Articular chondrocyte of knee joint (primary cell): Measurements from ENCODE around the gene LIMS4. TPM values are rescaled to one million over a fixed set of nuclear protein-coding genes. Genes with fewer than 3 reads are reported as not detected.

Experiments
- small RNA-seq: library from RNA; depleted of rRNA; stranded (forward); fragments of <200 nt; gene quantifications from one replicate; pipeline ENCODE3, GENCODE V24; 2012
- total RNA-seq: library from RNA; depleted of rRNA; stranded (reverse); fragments of >200 nt; gene quantifications from 2 replicates; pipeline ENCODE4 v1.2.3, GENCODE V29; 2012

Gene LIMS4, protein sequence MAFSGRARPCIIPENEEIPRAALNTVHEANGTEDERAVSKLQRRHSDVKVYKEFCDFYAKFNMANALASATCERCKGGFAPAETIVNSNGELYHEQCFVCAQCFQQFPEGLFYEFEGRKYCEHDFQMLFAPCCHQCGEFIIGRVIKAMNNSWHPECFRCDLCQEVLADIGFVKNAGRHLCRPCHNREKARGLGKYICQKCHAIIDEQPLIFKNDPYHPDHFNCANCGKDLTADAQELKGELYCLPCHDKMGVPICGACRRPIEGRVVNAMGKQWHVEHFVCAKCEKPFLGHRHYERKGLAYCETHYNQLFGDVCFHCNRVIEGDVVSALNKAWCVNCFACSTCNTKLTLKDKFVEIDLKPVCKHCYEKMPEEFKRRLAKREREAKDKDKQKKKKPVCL
- 0.76 TPM in 1 of 2 replicates, not detected in the other for total RNA-seq

DNA sequence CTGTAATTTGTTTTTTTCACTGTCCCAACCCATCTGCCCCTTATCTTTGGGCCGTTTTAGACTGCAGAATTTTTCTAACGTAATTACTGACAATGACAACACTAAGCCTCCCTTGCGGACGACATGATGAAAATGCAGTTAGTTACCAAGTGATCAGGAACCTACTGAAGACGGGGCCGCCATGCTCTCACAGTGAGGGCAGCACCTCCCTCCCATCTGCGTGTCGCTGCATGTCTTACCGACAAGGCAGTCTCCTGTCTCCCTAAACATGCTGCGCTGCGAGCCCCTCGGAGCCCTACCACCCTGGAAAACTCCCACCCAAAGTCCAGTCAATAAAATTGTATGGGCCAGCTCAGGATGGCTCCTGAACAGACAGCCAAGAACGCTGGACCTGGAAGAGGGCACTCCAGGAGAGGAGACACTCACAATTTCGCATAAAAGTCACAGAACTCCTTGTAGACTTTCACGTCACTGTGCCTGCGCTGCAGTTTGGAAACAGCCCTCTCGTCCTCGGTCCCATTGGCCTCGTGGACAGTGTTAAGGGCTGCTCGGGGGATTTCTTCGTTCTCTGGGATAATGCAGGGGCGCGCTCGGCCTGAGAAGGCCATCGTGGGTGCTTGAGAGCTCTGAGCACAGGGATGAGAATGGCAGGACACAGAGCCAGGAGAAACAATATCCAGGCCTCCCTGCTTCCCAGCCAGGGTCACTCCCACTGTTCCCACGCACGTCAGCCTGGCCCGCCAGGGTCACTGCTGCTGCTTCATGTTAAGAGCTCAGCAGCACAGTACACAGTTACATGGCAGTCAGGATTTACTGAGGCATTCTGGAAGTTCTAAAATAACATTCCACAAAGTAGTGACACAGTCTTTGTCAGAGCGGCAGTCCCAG, at the start of gene LIMS4:
LIMS4 (minus strand) TSS at position 646 of the 888 bp plus-strand sequence; CDS start at position 608, 38 bp downstream.

Small RNAs within 50 kb of the gene (small RNA-seq; reads per million reads assigned to genes)
- gene AC108938.1, result not detected

Other genes with a start within 250 kb of the LIMS4 start
- gene RGPD6, start 104.4 kb upstream of the LIMS4 start, total RNA-seq, result 47.3 and 51.1 TPM in 2 replicates
- 18.8 and 26.1 TPM in 2 replicates for gene BUB1, start 205.2 kb upstream of the LIMS4 start, total RNA-seq